Measurements from ENCODE around the gene PPP1R14B.

The PPP1R14B gene

GRCh38 chr11:64246871-64247728 is at the start of gene PPP1R14B:
Gene PPP1R14B, minus strand, starts transcription at chr11:64246943. Its CDS starts 270 bp downstream, at chr11:64246673.
- DNase-seq: peak; percentile 73

GRCh38 chr11:64296236-64296635 is 49.5 kb upstream of the PPP1R14B start:
- no peak for DNase-seq

- no peak for DNase-seq
These were observed 49.0 kb upstream of the PPP1R14B start for GRCh38 chr11:64295760-64296159.

- no peak for DNase-seq
These were observed 48.0 kb upstream of the PPP1R14B start for GRCh38 chr11:64294774-64295173.

GRCh38 chr11:64292460-64293254 is 45.9 kb upstream of the PPP1R14B start:
- DNase-seq: no peak

GRCh38 chr11:64291752-64292459 is 45.2 kb upstream of the PPP1R14B start:
- DNase-seq: no peak

GRCh38 chr11:64291262-64291751 is 44.6 kb upstream of the PPP1R14B start, which contains the start of gene KCNK4:
Gene KCNK4, plus strand, starts transcription at chr11:64291302. Its CDS starts 1,717 bp downstream, at chr11:64293019.
- no peak for DNase-seq

GRCh38 chr11:64290352-64291261 is 43.9 kb upstream of the PPP1R14B start:
- no peak for DNase-seq

GRCh38 chr11:64289002-64289564 is 42.3 kb upstream of the PPP1R14B start:
- no peak for DNase-seq

GRCh38 chr11:64288353-64288750 is 41.6 kb upstream of the PPP1R14B start:
- DNase-seq: no peak

GRCh38 chr11:64287676-64288352 is 41.1 kb upstream of the PPP1R14B start:
- DNase-seq: no peak

GRCh38 chr11:64286801-64287159 is 40.0 kb upstream of the PPP1R14B start:
- no peak for DNase-seq

- peak; percentile 36 for DNase-seq
These were observed 39.4 kb upstream of the PPP1R14B start for GRCh38 chr11:64285885-64286800.

GRCh38 chr11:64284962-64285884 is 38.5 kb upstream of the PPP1R14B start, which contains the start of gene GPR137:
Gene GPR137, plus strand, starts transcription at chr11:64285848. Its CDS starts 677 bp downstream, at chr11:64286525.
- peak; percentile 99 for DNase-seq

- peak; percentile 97 for DNase-seq
These were observed 37.6 kb upstream of the PPP1R14B start, which contains the start of gene BAD for GRCh38 chr11:64284048-64284961. Gene BAD, minus strand, starts transcription at chr11:64284665. Its CDS starts 297 bp downstream, at chr11:64284368.

GRCh38 chr11:64283092-64283491 is 36.3 kb upstream of the PPP1R14B start:
- no peak for DNase-seq
